IPS-18a (cell line): ENCODE results near the gene PTH1R.

Experiments
- H3K27ac ChIP-seq: one replicate; pipeline ENCODE4 v1.5.1; 2013; ENCODE audit warnings: low read length
- H3K27me3 ChIP-seq: one replicate; pipeline ENCODE4 v1.6.1; 2013; ENCODE audit warnings: mild to moderate bottlenecking, low read length; ENCODE audit not compliant: control insufficient read depth, insufficient read depth
- H3K36me3 ChIP-seq: one replicate; pipeline ENCODE4 v1.6.1; 2013; ENCODE audit warnings: low read depth, low read length; ENCODE audit not compliant: control insufficient read depth
- H3K4me1 ChIP-seq: one replicate; pipeline ENCODE4 v1.6.1; 2013; ENCODE audit warnings: low read depth, low read length; ENCODE audit not compliant: control insufficient read depth
- H3K4me3 ChIP-seq: one replicate; pipeline ENCODE4 v1.5.1; 2013; ENCODE audit warnings: low read length
- H3K9ac ChIP-seq: one replicate; pipeline ENCODE4 v1.6.1; 2013; ENCODE audit warnings: mild to moderate bottlenecking, low read length, moderate library complexity
- H3K9me3 ChIP-seq: one replicate; pipeline ENCODE4 v1.6.1; 2013; ENCODE audit warnings: low read depth, low read length; ENCODE audit not compliant: control insufficient read depth

PTH1R gene

GRCh38 chr3:46904303-46905212, 27.0 kb downstream of the PTH1R start:
- no peaks in the 10 kb centered on the region for H3K36me3 ChIP-seq
- H3K9ac ChIP-seq = no peak overlapping the region

GRCh38 chr3:46905213-46905560, 27.7 kb downstream of the PTH1R start:
- Histone ChIP-seq H3K9me3 (no peaks in the 10 kb centered on the region), H3K4me3 (no peak overlapping the region), H3K27me3 (no peaks in the 10 kb centered on the region), H3K36me3 (no peaks in the 10 kb centered on the region), H3K27ac (no peak overlapping the region), H3K4me1 (no peaks in the 10 kb centered on the region), H3K9ac (no peak overlapping the region)

More at GRCh38 chr3:46904303-46905212, 27.0 kb downstream of the PTH1R start:
- no peaks in the 10 kb centered on the region for H3K4me1 ChIP-seq
- no peak overlapping the region for H3K4me3 ChIP-seq
- no peaks in the 10 kb centered on the region for H3K9me3 ChIP-seq
- no peak overlapping the region for H3K27ac ChIP-seq
- no peaks in the 10 kb centered on the region for H3K27me3 ChIP-seq

- no peak overlapping the region for H3K4me3 ChIP-seq
- no peaks in the 10 kb centered on the region for H3K4me1 ChIP-seq
- no peaks in the 10 kb centered on the region for H3K9me3 ChIP-seq
- H3K27me3 ChIP-seq = no peaks in the 10 kb centered on the region
- H3K27ac ChIP-seq = no peak overlapping the region
- H3K9ac ChIP-seq = no peak overlapping the region
- no peaks in the 10 kb centered on the region for H3K36me3 ChIP-seq
Observed at GRCh38 chr3:46905661-46906451, 28.3 kb downstream of the PTH1R start.

GRCh38 chr3:46906471-46907058, 29.0 kb downstream of the PTH1R start:
- no peaks in the 10 kb centered on the region for H3K27me3 ChIP-seq
- H3K9me3 ChIP-seq = no peaks in the 10 kb centered on the region
- no peak overlapping the region for H3K4me3 ChIP-seq
- H3K4me1 ChIP-seq = no peaks in the 10 kb centered on the region
- H3K27ac ChIP-seq = no peak overlapping the region
- H3K36me3 ChIP-seq = no peaks in the 10 kb centered on the region
- no peak overlapping the region for H3K9ac ChIP-seq

- H3K4me1 ChIP-seq = no peaks in the 10 kb centered on the region
- H3K36me3 ChIP-seq = no peaks in the 10 kb centered on the region
- H3K9ac ChIP-seq = no peak overlapping the region
- no peaks in the 10 kb centered on the region for H3K9me3 ChIP-seq
- H3K4me3 ChIP-seq = no peak overlapping the region
- H3K27me3 ChIP-seq = no peaks in the 10 kb centered on the region
- H3K27ac ChIP-seq = no peak overlapping the region
Observed at GRCh38 chr3:46907271-46907670, 29.8 kb downstream of the PTH1R start.

- no peak overlapping the region for H3K9ac ChIP-seq
- no peaks in the 10 kb centered on the region for H3K36me3 ChIP-seq
- no peak overlapping the region for H3K27ac ChIP-seq
- H3K4me1 ChIP-seq = no peaks in the 10 kb centered on the region
- H3K4me3 ChIP-seq = no peak overlapping the region
- no peaks in the 10 kb centered on the region for H3K9me3 ChIP-seq
- no peaks in the 10 kb centered on the region for H3K27me3 ChIP-seq
Observed at GRCh38 chr3:46907960-46908293, 30.4 kb downstream of the PTH1R start.

- Histone ChIP-seq H3K4me1 (no peaks in the 10 kb centered on the region), H3K9ac (no peak overlapping the region), H3K27me3 (no peaks in the 10 kb centered on the region), H3K9me3 (no peaks in the 10 kb centered on the region), H3K36me3 (no peaks in the 10 kb centered on the region), H3K4me3 (no peak overlapping the region), H3K27ac (no peak overlapping the region)
Observed at GRCh38 chr3:46908294-46908985, 30.9 kb downstream of the PTH1R start.

GRCh38 chr3:46908986-46909534, 31.5 kb downstream of the PTH1R start:
- Histone ChIP-seq H3K27me3 (no peaks in the 10 kb centered on the region), H3K36me3 (no peaks in the 10 kb centered on the region), H3K27ac (no peak overlapping the region), H3K4me3 (no peak overlapping the region), H3K9me3 (no peaks in the 10 kb centered on the region), H3K4me1 (no peaks in the 10 kb centered on the region), H3K9ac (no peak overlapping the region)

GRCh38 chr3:46909535-46910161, 32.1 kb downstream of the PTH1R start:
- H3K36me3 ChIP-seq = no peaks in the 10 kb centered on the region
- no peak overlapping the region for H3K4me3 ChIP-seq
- H3K9ac ChIP-seq = no peak overlapping the region
- no peaks in the 10 kb centered on the region for H3K4me1 ChIP-seq
- H3K27me3 ChIP-seq = no peaks in the 10 kb centered on the region
- no peaks in the 10 kb centered on the region for H3K9me3 ChIP-seq
- no peak overlapping the region for H3K27ac ChIP-seq

- Histone ChIP-seq H3K9ac (no peak overlapping the region), H3K4me1 (no peaks in the 10 kb centered on the region), H3K4me3 (no peak overlapping the region), H3K27ac (no peak overlapping the region), H3K9me3 (no peaks in the 10 kb centered on the region), H3K27me3 (no peaks in the 10 kb centered on the region), H3K36me3 (no peaks in the 10 kb centered on the region)
Observed at GRCh38 chr3:46910166-46910760, 32.7 kb downstream of the PTH1R start.
